Testis (tissue), 3 donors: ENCODE results near the gene NCKAP5. TPM values are rescaled to one million over a fixed set of nuclear protein-coding genes. Genes with fewer than 3 reads are reported as not detected.

Experiments used
- DNase-seq: peaks from one replicate; pipeline ENCODE4 v3.0.0-alpha.2; 2019
- H3K27ac ChIP-seq, 2 donors: fragments of 200-600 bp; sonication (generic); one replicate each; pipeline ENCODE4 v1.5.1; 2019
- H3K27me3 ChIP-seq: fragments of 200-600 bp; sonication (generic); one replicate; pipeline ENCODE4 v1.5.1; 2019
- H3K36me3 ChIP-seq: fragments of 200-600 bp; sonication (generic); one replicate; pipeline ENCODE4 v1.5.1; 2017; ENCODE audit warnings: low read depth; ENCODE audit errors: missing control alignments
- H3K4me1 ChIP-seq: fragments of 200-600 bp; sonication (generic); one replicate; pipeline ENCODE4 v1.5.1; 2019
- H3K4me3 ChIP-seq, 2 donors: fragments of 200-600 bp; sonication (generic); one replicate each; pipeline ENCODE4 v1.5.1; 2017 to 2019
- H3K9me3 ChIP-seq: fragments of 200-600 bp; sonication (generic); one replicate; pipeline ENCODE4 v1.5.1; 2017
- POLR2A ChIP-seq: fragments of 450-650 bp; IDR thresholded peaks from one replicate; pipeline ENCODE4 v1.6.1; 2017; ENCODE audit warnings: antibody characterized with exemption, mild to moderate bottlenecking, moderate library complexity
- WGBS, 2 donors: methylation state at CpG; one replicate each; pipeline ENCODE4 v1.1.5; 2018; 5-methylcytosine and 5-hydroxymethylcytosine counted together
- intact Hi-C: fragments of 100-400 bp; cut with DNase I; formaldehyde crosslinking; loops from one replicate; pipeline ENCODE4 v1.15.1; 2023; ENCODE audit warnings: low total_unique reads
- polyA plus RNA-seq: library from polyadenylated mRNA; stranded (reverse); fragments of 350-450 nt; fragmentation: Illumina TruSeq; extraction: RNeasy Lipid Tissue Mini Kit (QIAGEN cat#74804); gene quantifications from one replicate; pipeline ENCODE4 v1.2.3, GENCODE V29; 2014; ENCODE audit warnings: low read depth, low replicate concordance; ENCODE audit not compliant: insufficient read depth
- total RNA-seq, 2 donors: library from RNA; depleted of rRNA; stranded (reverse); fragments of >200 nt; gene quantifications; one replicate each; pipeline ENCODE4 v1.2.3, GENCODE V29; 2016
- TF ChIP-seq, protein P1 (sequence below), 3 experiments: fragments of 450-650 bp in 2 of 3; fragments of 200-600 bp in 1 of 3; sonication (generic) in 1 of 3; IDR thresholded peaks; one replicate each; pipeline ENCODE4 v1.5.1; 2016 to 2019; ENCODE audit warnings: antibody characterized with exemption in 3 of 3, mild to moderate bottlenecking in 2 of 3, moderate library complexity in 1 of 3

NCKAP5 gene
- total and polyA plus RNA-seq, 3 donors from 2014 or later, result 3.0 to 7.6 (median 6.3) TPM

DNA sequence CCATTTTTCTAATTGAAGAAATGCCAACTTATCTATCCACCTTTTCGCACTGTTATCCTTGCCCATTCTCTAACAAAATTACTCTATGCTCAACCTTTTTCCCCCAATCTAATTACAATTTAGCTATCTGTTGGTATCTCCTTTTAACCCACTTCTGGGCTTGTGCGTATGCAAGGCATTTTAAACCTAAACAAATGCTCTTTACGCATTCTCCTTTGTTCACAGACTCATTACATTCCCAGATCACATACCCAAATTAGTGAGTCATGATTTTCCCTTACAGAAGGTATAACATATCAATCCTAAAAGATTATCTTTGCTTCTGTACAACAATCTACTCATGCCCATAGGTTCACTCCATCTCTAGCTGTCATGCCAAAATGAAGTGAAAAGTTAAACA, 826.5 kb downstream of the NCKAP5 start:
- H3K9me3 ChIP-seq, result no peaks in the 10 kb centered on the region
- intact Hi-C loops, result no loop called here
- no peak for TF ChIP-seq POLR2A
- TF ChIP-seq, protein P1, sequence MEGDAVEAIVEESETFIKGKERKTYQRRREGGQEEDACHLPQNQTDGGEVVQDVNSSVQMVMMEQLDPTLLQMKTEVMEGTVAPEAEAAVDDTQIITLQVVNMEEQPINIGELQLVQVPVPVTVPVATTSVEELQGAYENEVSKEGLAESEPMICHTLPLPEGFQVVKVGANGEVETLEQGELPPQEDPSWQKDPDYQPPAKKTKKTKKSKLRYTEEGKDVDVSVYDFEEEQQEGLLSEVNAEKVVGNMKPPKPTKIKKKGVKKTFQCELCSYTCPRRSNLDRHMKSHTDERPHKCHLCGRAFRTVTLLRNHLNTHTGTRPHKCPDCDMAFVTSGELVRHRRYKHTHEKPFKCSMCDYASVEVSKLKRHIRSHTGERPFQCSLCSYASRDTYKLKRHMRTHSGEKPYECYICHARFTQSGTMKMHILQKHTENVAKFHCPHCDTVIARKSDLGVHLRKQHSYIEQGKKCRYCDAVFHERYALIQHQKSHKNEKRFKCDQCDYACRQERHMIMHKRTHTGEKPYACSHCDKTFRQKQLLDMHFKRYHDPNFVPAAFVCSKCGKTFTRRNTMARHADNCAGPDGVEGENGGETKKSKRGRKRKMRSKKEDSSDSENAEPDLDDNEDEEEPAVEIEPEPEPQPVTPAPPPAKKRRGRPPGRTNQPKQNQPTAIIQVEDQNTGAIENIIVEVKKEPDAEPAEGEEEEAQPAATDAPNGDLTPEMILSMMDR (IDR thresholded peaks at IDR 0.05), result no peak
- H3K27me3 ChIP-seq, result no peaks in the 10 kb centered on the region
- H3K36me3 ChIP-seq, result no peaks in the 10 kb centered on the region
- H3K4me3 ChIP-seq, result no peak overlapping the region
- no peaks in the 10 kb centered on the region for H3K4me1 ChIP-seq
- WGBS, 2 donors, result 93 to 95% methylated on average over 3 of the region's 3 CpGs
- no peak for DNase-seq
- H3K27ac ChIP-seq, result no peak overlapping the region

DNA sequence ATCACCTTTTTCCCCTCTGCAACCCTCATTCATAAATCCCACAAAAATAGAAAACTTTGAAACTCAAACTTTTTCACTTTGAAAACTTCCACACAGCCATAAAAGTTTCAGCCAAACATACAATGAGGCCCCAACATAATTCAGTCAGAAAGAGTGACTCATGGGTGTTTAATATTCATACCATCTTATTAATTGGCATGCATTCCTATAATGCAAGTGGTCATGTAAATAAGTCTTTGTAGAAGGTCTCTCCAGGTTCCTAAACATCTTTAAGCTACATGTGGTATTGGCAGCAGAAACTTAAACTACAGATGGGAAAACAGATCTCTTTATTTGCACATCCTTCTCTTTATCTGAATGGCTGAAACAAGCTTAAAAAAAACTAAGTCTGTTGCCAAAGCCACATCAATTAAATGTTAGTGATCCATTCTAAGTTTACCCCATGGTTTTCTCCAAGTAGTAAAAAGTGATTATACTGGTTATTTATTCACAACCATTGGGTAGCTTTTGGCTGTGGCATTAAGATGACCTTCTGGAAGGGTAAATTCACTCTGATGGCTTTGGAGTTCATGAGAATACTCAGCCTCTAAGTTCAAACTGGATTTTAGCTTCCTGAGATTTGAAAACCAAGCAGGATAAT, 828.1 kb downstream of the NCKAP5 start:
- no peaks in the 10 kb centered on the region for H3K27me3 ChIP-seq
- no peaks in the 10 kb centered on the region for H3K4me1 ChIP-seq
- no peak for DNase-seq
- intact Hi-C loops, result no loop called here
- no peak overlapping the region for H3K27ac ChIP-seq
- no peak overlapping the region for H3K4me3 ChIP-seq
- no peaks in the 10 kb centered on the region for H3K36me3 ChIP-seq
- TF ChIP-seq, protein P1 (IDR thresholded peaks at IDR 0.05), result no peak
- no peak for TF ChIP-seq POLR2A
- H3K9me3 ChIP-seq, result no peaks in the 10 kb centered on the region

DNA sequence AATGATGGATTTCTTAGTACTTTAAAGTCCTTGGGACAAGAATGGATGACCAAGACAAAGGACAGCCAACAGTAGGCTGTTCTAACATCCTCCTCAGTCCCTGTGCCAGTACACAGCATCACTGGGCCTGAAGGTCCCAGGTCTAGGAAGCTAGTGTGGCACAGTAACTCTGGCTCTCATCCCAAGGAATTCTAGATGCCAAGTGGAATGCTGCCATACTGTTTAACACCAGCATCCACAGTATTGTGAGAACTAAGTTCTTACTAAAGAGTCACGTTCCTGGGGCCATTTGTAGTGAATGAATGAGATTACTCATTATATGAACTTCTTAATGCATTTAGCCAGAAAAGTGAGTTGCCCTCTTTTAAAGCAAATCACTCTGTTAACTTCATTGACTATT, 830.0 kb downstream of the NCKAP5 start:
- Histone ChIP-seq H3K4me1 (no peaks in the 10 kb centered on the region), H3K4me3 (no peak overlapping the region), H3K36me3 (no peaks in the 10 kb centered on the region), H3K27ac (no peak overlapping the region), H3K27me3 (no peaks in the 10 kb centered on the region), H3K9me3 (no peaks in the 10 kb centered on the region)
- TF ChIP-seq POLR2A, result no peak
- TF ChIP-seq, protein P1 (IDR thresholded peaks at IDR 0.05), result no peak
- intact Hi-C loops, result no loop called here
- WGBS, 2 donors, result 92% methylated on average over 1 of the region's 1 CpG
- no peak for DNase-seq

DNA sequence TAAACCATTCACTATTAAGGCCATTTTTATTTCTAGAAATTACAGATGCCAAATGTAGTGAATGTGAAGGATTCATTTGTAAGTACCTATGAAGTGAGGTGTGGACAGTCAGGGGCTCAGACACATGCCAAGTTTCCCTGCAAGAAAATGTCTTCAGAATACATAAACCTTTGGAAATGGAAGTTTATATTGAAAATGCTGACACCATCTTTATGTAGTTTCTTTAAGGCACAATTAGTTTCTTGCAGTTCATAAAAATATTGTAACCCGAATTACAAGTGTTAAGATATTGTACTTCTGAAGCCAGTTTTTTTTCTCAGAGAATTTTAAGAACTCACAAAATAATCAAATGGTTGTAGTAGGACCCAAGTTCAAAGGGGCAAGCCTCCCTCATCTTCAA, 832.2 kb downstream of the NCKAP5 start:
- 93% methylated on average over 1 of the region's 1 CpG for WGBS, 2 donors
- intact Hi-C loops, result no loop called here
- DNase-seq, result no peak
- Histone ChIP-seq H3K36me3 (no peaks in the 10 kb centered on the region), H3K9me3 (no peaks in the 10 kb centered on the region), H3K27me3 (no peaks in the 10 kb centered on the region), H3K4me1 (no peaks in the 10 kb centered on the region), H3K27ac (no peak overlapping the region), H3K4me3 (no peak overlapping the region)
- TF ChIP-seq, protein P1 (IDR thresholded peaks at IDR 0.05), result no peak
- TF ChIP-seq POLR2A, result no peak

DNA sequence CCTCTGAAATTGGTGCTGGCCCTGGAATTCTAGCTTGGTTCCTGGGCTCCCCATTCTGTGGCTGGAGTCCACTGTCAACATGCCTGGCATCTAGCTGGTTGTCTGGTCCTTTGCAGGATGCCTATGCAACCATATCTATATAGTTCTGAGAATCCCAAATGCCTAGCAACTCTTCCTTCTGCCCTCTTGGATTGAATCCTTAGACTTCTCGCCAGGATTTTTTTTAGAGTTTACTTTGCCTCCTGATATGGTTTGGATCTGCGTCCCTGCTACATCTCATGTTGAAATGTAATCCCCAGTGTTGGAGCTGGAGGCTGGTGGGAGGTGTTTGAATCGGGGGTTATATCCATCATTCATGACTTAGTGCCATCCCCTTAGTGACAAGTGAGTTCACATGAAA, 833.3 kb downstream of the NCKAP5 start:
- Histone ChIP-seq H3K9me3 (no peaks in the 10 kb centered on the region), H3K36me3 (no peaks in the 10 kb centered on the region), H3K4me3 (no peak overlapping the region), H3K27ac (no peak overlapping the region), H3K27me3 (no peaks in the 10 kb centered on the region), H3K4me1 (no peaks in the 10 kb centered on the region)
- WGBS, 2 donors, result 89 to 92% methylated on average over 3 of the region's 3 CpGs
- intact Hi-C loops, result no loop called here
- TF ChIP-seq, protein P1 (IDR thresholded peaks at IDR 0.05), result no peak
- no peak for TF ChIP-seq POLR2A
- DNase-seq, result no peak
